HepG2 (cell line): ENCODE data around the gene ZNF526.

Source experiments
- CBFB ChIP-seq: sonication (generic); formaldehyde crosslinking; IDR thresholded peaks from 2 replicates; pipeline ENCODE4 v1.4.0; 2020; ENCODE audit warnings: missing genetic modification reagents
- CTCF ChIP-seq: sonication (generic); formaldehyde crosslinking; IDR thresholded peaks from 2 replicates; pipeline ENCODE4 v1.5.0; 2020; ENCODE audit warnings: mild to moderate bottlenecking, missing genetic modification reagents, moderate library complexity
- EHMT2 ChIP-seq: fragments of 200-600 bp; sonication (generic); IDR thresholded peaks from 2 replicates; pipeline ENCODE4 v1.7.0; 2017; ENCODE audit warnings: antibody characterized with exemption, low read depth, low read length, borderline replicate concordance
- FOXA1 ChIP-seq, 2 experiments: fragments of 450-650 bp in 1 of 2; sonication (generic) in 1 of 2; formaldehyde crosslinking in 1 of 2; IDR thresholded peaks; 2 replicates each; pipeline versions ENCODE4 v1.4.0 to v1.6.1; 2016 to 2020; ENCODE audit warnings: missing genetic modification reagents in 1 of 2
- MAX ChIP-seq: IDR thresholded peaks from 2 replicates; pipeline ENCODE4 v1.6.1; 2012; ENCODE audit warnings: inconsistent platforms
- MED1 ChIP-seq: sonication (generic); formaldehyde crosslinking; IDR thresholded peaks from 2 replicates; pipeline ENCODE4 v1.4.0; 2020; ENCODE audit warnings: missing genetic modification reagents
- NAIF1 ChIP-seq: sonication (generic); formaldehyde crosslinking; IDR thresholded peaks from 2 replicates; pipeline ENCODE4 v1.5.0; 2020; ENCODE audit warnings: mild to moderate bottlenecking, missing genetic modification reagents, borderline replicate concordance
- NFATC3 ChIP-seq: sonication (generic); formaldehyde crosslinking; IDR thresholded peaks from 2 replicates; pipeline ENCODE4 v1.5.1; 2020; ENCODE audit warnings: mild to moderate bottlenecking, missing genetic modification reagents
- PCBP1 ChIP-seq: fragments of 200-400 bp; formaldehyde crosslinking; IDR thresholded peaks from 2 replicates; pipeline ENCODE4 v1.6.1; 2017; ENCODE audit warnings: mild to moderate bottlenecking, low read depth, low read length, borderline replicate concordance
- POLR2A ChIP-seq, 2 experiments: IDR thresholded peaks; 2 replicates each; pipeline ENCODE4 v1.6.1; 2011; ENCODE audit warnings: low read depth in 2 of 2, low read length in 2 of 2, mild to moderate bottlenecking in 1 of 2, moderate library complexity in 1 of 2; ENCODE audit not compliant: insufficient read depth in 1 of 2
- RFX1 ChIP-seq: fragments of 450-650 bp; IDR thresholded peaks from 2 replicates; pipeline ENCODE4 v1.6.1; 2017
- TAF1 ChIP-seq: sonication (generic); formaldehyde crosslinking; IDR thresholded peaks from 2 replicates; pipeline ENCODE4 v1.4.0; 2020; ENCODE audit warnings: missing genetic modification reagents
- ZBTB49 ChIP-seq: sonication (generic); formaldehyde crosslinking; IDR thresholded peaks from 2 replicates; pipeline ENCODE4 v1.4.0; 2020; ENCODE audit warnings: missing genetic modification reagents, borderline replicate concordance
- ZNF761 ChIP-seq: sonication (generic); formaldehyde crosslinking; conservative IDR thresholded peaks from 2 replicates; pipeline ENCODE4 v1.4.0; 2020; ENCODE audit warnings: mild to moderate bottlenecking, missing genetic modification reagents

DNA sequence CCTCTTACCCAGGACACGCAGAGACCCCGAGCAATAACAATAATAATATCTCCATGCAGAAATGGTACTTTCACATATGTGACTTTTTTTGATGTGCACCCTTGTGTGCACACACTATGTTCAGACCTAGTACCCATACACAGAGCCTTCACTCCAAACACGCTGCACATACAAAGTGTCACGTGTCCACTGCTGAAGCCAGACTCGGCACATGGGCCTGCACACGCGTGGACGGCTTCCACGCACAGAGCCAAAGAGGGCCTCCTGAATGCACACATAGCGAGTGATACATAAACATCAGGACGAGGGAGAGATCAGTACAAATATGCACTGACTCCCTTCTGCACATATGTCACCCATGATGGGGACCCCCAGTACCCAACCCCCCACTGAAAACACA lies 45.9 kb upstream of the ZNF526 start:
- no peak for TF ChIP-seq EHMT2
- no peak for TF ChIP-seq ZBTB49 (CRISPR knock-in tag)
- TF ChIP-seq CTCF, result no peak
- no peak for TF ChIP-seq FOXA1 (IDR thresholded peaks at IDR 0.05)
- no peak for TF ChIP-seq FOXA1 (CRISPR knock-in tag; IDR thresholded peaks at IDR 0.05)
- TF ChIP-seq NFATC3, result no peak
- TF ChIP-seq MAX, result no peak
- TF ChIP-seq CBFB (CRISPR knock-in tag), result no peak
- TF ChIP-seq TAF1 (CRISPR knock-in tag), result no peak
- no peak for TF ChIP-seq PCBP1
- no peak for TF ChIP-seq MED1 (CRISPR knock-in tag)
- TF ChIP-seq NAIF1 (CRISPR knock-in tag), result no peak
- no peak for TF ChIP-seq POLR2A (IDR thresholded peaks at IDR 0.05; ENCODE audit: insufficient read depth in 1 of 2, low read depth in 2 of 2, low read length in 2 of 2)
- TF ChIP-seq RFX1, result no peak
- no peak for TF ChIP-seq ZNF761 (CRISPR knock-in tag)
